ENCODE results near the gene SHFL. TPM values are rescaled to one million over a fixed set of nuclear protein-coding genes. Genes with fewer than 3 reads are reported as not detected.

The SHFL gene
- polyA plus RNA-seq, 1 donor from 2014 or later, result 1.2 TPM

DNA sequence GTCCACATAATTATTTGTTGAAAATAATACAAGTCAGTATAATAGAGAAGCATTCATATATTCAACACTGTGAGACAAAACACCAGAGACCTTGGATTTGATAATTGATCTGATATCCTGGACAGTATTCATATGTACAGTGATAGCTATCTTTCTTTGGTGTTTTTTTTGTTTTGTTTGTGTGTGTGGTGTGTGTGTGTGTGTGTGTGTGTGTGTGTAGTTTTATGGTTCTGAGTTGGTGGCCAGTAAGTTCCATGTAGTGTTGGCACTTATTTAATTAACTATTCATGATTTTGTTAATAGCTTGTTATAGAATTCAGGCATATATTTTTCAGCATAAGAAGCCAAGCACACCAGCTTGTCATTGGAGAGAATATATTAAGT lies 18.0 kb downstream of the SHFL start:
- Histone ChIP-seq H3K9ac (ENCODE audit: low read length) (no peak overlapping the region), H3K27ac (ENCODE audit: low read length) (no peak overlapping the region)

DNA sequence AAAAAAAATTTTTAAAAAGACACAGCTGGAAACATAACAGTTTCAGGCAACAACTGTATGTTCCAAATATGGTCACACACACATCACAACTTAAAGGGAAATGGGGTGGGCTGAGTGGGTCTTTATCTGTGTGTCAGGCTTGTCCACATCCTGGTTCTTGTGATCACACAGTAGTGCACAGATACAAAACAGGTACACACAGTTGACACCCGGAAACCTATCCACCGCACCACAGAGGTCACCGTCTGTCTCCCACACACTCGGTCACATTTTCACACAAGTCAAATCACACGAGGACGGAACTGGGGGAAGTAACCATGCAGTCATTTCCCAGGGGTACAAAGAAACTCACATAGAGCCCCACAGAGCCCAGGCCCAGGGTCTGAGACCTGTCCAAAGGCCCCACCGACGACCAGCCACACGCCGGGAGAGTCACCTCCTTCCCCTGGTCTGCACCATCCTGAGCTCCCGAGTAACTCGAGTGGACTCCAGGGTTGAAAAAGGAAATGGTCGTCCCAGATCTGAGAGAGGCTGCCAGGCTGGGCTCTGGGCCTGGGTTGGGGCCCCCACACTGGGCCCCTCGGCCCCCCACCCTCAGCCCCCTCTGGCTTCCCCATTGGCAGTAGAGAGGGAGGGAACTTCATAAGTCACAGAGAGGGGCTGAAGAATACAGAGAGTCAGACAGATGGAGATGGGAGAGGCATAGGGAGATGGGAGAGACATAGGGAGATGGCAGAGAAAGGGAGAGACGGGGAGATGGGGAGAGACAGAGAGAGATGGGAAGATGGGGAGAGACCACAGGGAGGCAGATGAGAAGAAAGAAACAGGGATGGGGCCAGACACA lies 18.8 kb downstream of the SHFL start:
- H3K9me3 ChIP-seq (ENCODE audit: low read length), result no peaks in the 10 kb centered on the region
- no peak overlapping the region for H3K4me3 ChIP-seq (ENCODE audit: low read length)
- H3K4me2 ChIP-seq (ENCODE audit: low read length), result no peak overlapping the region
- peaks cover 12% of the 10 kb centered on the region for H3K79me2 ChIP-seq (replicated peaks; ENCODE audit: insufficient read depth, low read length)
- no peaks in the 10 kb centered on the region for H3K9me2 ChIP-seq (ENCODE audit: insufficient read depth, low read length)
- H3K27me3 ChIP-seq (ENCODE audit: insufficient read depth, low read depth, low read length), result no peaks in the 10 kb centered on the region
- H3K9ac ChIP-seq (ENCODE audit: low read length), result no peak overlapping the region
- H4K20me1 ChIP-seq (ENCODE audit: insufficient read depth), result no peaks in the 10 kb centered on the region
- H3K36me3 ChIP-seq (ENCODE audit: insufficient read depth, low read length), result no peaks in the 10 kb centered on the region
- H3K27ac ChIP-seq (ENCODE audit: low read length), result no peak overlapping the region
- TF ChIP-seq SMC3 (conservative IDR thresholded peaks at IDR 0.05; ENCODE audit: poor library complexity) (no peak), TAF1 (IDR thresholded peaks at IDR 0.05; ENCODE audit: low read depth) (no peak), EZH2 (IDR thresholded peaks at IDR 0.05; ENCODE audit: borderline replicate concordance, insufficient read depth, low read length, poor library complexity, severe bottlenecking) (no peak), EP300 (conservative IDR thresholded peaks at IDR 0.05; ENCODE audit: poor library complexity, severe bottlenecking) (no peak), POLR2AphosphoS5 (IDR thresholded peaks at IDR 0.05) (no peak), RAD21 (conservative IDR thresholded peaks at IDR 0.05) (no peak), MXI1 (conservative IDR thresholded peaks at IDR 0.05; ENCODE audit: poor library complexity, severe bottlenecking) (no peak)
- TF ChIP-seq, protein P1, sequence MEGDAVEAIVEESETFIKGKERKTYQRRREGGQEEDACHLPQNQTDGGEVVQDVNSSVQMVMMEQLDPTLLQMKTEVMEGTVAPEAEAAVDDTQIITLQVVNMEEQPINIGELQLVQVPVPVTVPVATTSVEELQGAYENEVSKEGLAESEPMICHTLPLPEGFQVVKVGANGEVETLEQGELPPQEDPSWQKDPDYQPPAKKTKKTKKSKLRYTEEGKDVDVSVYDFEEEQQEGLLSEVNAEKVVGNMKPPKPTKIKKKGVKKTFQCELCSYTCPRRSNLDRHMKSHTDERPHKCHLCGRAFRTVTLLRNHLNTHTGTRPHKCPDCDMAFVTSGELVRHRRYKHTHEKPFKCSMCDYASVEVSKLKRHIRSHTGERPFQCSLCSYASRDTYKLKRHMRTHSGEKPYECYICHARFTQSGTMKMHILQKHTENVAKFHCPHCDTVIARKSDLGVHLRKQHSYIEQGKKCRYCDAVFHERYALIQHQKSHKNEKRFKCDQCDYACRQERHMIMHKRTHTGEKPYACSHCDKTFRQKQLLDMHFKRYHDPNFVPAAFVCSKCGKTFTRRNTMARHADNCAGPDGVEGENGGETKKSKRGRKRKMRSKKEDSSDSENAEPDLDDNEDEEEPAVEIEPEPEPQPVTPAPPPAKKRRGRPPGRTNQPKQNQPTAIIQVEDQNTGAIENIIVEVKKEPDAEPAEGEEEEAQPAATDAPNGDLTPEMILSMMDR (IDR thresholded peaks at IDR 0.05; ENCODE audit: poor library complexity, severe bottlenecking), result no peak
- TF ChIP-seq, protein P2, sequence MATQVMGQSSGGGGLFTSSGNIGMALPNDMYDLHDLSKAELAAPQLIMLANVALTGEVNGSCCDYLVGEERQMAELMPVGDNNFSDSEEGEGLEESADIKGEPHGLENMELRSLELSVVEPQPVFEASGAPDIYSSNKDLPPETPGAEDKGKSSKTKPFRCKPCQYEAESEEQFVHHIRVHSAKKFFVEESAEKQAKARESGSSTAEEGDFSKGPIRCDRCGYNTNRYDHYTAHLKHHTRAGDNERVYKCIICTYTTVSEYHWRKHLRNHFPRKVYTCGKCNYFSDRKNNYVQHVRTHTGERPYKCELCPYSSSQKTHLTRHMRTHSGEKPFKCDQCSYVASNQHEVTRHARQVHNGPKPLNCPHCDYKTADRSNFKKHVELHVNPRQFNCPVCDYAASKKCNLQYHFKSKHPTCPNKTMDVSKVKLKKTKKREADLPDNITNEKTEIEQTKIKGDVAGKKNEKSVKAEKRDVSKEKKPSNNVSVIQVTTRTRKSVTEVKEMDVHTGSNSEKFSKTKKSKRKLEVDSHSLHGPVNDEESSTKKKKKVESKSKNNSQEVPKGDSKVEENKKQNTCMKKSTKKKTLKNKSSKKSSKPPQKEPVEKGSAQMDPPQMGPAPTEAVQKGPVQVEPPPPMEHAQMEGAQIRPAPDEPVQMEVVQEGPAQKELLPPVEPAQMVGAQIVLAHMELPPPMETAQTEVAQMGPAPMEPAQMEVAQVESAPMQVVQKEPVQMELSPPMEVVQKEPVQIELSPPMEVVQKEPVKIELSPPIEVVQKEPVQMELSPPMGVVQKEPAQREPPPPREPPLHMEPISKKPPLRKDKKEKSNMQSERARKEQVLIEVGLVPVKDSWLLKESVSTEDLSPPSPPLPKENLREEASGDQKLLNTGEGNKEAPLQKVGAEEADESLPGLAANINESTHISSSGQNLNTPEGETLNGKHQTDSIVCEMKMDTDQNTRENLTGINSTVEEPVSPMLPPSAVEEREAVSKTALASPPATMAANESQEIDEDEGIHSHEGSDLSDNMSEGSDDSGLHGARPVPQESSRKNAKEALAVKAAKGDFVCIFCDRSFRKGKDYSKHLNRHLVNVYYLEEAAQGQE (IDR thresholded peaks at IDR 0.05; ENCODE audit: borderline replicate concordance), result no peak
- no peak overlapping the region for H2AFZ ChIP-seq (ENCODE audit: low read depth, low read length)
- no peaks in the 10 kb centered on the region for H3F3A ChIP-seq (ENCODE audit: insufficient read depth, low read length, poor library complexity, severe bottlenecking)

More for the DNA sequence above, 18.0 kb downstream of the SHFL start:
- no peak overlapping the region for H3K4me3 ChIP-seq (ENCODE audit: low read length)
- H3K9me2 ChIP-seq (ENCODE audit: insufficient read depth, low read length), result no peaks in the 10 kb centered on the region
- H4K20me1 ChIP-seq (ENCODE audit: insufficient read depth), result no peaks in the 10 kb centered on the region
- no peaks in the 10 kb centered on the region for H3K36me3 ChIP-seq (ENCODE audit: insufficient read depth, low read length)
- peaks cover 12% of the 10 kb centered on the region for H3K79me2 ChIP-seq (replicated peaks; ENCODE audit: insufficient read depth, low read length)
- no peak overlapping the region for H2AFZ ChIP-seq (ENCODE audit: low read depth, low read length)
- no peaks in the 10 kb centered on the region for H3F3A ChIP-seq (ENCODE audit: insufficient read depth, low read length, poor library complexity, severe bottlenecking)
- no peaks in the 10 kb centered on the region for H3K9me3 ChIP-seq (ENCODE audit: low read length)
- no peak overlapping the region for H3K4me2 ChIP-seq (ENCODE audit: low read length)
- H3K27me3 ChIP-seq (ENCODE audit: insufficient read depth, low read depth, low read length), result no peaks in the 10 kb centered on the region
- TF ChIP-seq RAD21 (conservative IDR thresholded peaks at IDR 0.05), result no peak
- TF ChIP-seq, protein P2 (IDR thresholded peaks at IDR 0.05; ENCODE audit: borderline replicate concordance), result no peak
- no peak for TF ChIP-seq EP300 (conservative IDR thresholded peaks at IDR 0.05; ENCODE audit: poor library complexity, severe bottlenecking)
- no peak for TF ChIP-seq POLR2AphosphoS5 (IDR thresholded peaks at IDR 0.05)
- TF ChIP-seq SMC3 (conservative IDR thresholded peaks at IDR 0.05; ENCODE audit: poor library complexity), result no peak
- TF ChIP-seq, protein P1 (IDR thresholded peaks at IDR 0.05; ENCODE audit: poor library complexity, severe bottlenecking), result no peak
- no peak for TF ChIP-seq MXI1 (conservative IDR thresholded peaks at IDR 0.05; ENCODE audit: poor library complexity, severe bottlenecking)
- TF ChIP-seq EZH2 (IDR thresholded peaks at IDR 0.05; ENCODE audit: borderline replicate concordance, insufficient read depth, low read length, poor library complexity, severe bottlenecking), result no peak
- TF ChIP-seq TAF1 (IDR thresholded peaks at IDR 0.05; ENCODE audit: low read depth), result no peak

Measured in neural cell (in vitro differentiated cells).